ENCODE measurements around the gene BNIP3. TPM values are rescaled to one million over a fixed set of nuclear protein-coding genes. Genes with fewer than 3 reads are reported as not detected.

Gene BNIP3
- total RNA-seq, 4 donors from 2014 or later, result 17.1 to 122 (median 31.6) TPM

- intact Hi-C loops (cut with DNase I; ENCODE audit: low total_unique reads), result no loop called here
- DNase-seq, result no peak
- no peak for TF ChIP-seq CTCF (IDR thresholded peaks at IDR 0.05)
- no peak for TF ChIP-seq POLR2A (IDR thresholded peaks at IDR 0.05)
Measured at GRCh38 chr10:132019366-132019765, 37.6 kb upstream of the BNIP3 start.

DNA sequence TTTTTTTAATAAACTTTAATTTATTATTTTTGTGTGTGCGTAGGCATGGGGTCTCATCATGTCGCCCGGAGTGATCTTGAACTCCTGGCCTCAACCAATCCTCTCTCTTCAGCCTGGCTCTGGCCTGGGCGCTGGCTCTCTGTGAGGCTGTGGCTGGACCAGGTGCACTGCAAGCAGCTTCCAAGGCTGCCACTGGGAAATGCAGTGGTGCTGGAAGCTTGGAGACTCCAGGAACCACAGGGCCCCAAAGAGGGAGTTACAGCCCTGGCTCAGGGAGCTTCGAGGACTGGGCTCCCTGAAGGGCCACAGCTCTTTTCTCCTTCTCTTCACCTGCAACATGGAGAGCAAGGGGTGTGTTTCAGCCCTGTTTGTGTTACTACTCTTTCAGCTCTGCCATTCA, 36.7 kb upstream of the BNIP3 start:
- no peak for TF ChIP-seq POLR2A (IDR thresholded peaks at IDR 0.05)
- no peak for TF ChIP-seq CTCF (IDR thresholded peaks at IDR 0.05)
- no peaks in the 10 kb centered on the region for H3K9me3 ChIP-seq
- H3K4me3 ChIP-seq, result no peak overlapping the region
- H3K27me3 ChIP-seq, result no peaks in the 10 kb centered on the region
- H3K27ac ChIP-seq, result no peak overlapping the region
- DNase-seq, result no peak
- intact Hi-C loops (cut with DNase I; ENCODE audit: low total_unique reads), result no loop called here
- H3K36me3 ChIP-seq, result no peaks in the 10 kb centered on the region
- H3K4me1 ChIP-seq, result no peaks in the 10 kb centered on the region

More at GRCh38 chr10:132019366-132019765, 37.6 kb upstream of the BNIP3 start:
- H3K4me1 ChIP-seq, result no peaks in the 10 kb centered on the region
- no peaks in the 10 kb centered on the region for H3K9me3 ChIP-seq
- no peak overlapping the region for H3K4me3 ChIP-seq
- no peak overlapping the region for H3K27ac ChIP-seq
- H3K27me3 ChIP-seq, result no peaks in the 10 kb centered on the region
- H3K36me3 ChIP-seq, result no peaks in the 10 kb centered on the region

DNA sequence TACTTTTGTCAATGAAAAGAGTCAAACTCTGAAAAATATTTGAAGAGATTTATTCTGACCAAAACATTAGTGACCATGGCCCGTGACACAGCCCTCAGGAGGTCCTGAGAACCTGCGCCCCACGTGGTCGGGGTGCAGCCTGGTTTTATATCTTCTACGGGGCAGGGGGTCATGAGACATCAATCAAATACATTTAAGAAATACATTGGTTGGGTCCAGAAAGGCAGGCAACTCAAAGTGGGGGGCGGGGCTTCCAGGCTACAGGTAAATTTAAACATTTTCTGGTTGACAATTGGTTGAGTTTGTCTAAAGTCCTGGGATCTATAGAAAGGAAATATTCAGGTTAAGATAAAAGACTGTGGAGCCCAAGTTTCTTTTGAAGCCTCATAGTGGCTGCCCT, 34.8 kb upstream of the BNIP3 start:
- Histone ChIP-seq H3K36me3 (no peaks in the 10 kb centered on the region), H3K27me3 (no peaks in the 10 kb centered on the region), H3K4me3 (no peak overlapping the region), H3K27ac (no peak overlapping the region), H3K4me1 (no peaks in the 10 kb centered on the region), H3K9me3 (no peaks in the 10 kb centered on the region)
- intact Hi-C loops (cut with DNase I; ENCODE audit: low total_unique reads), result no loop called here
- DNase-seq, result no peak
- no peak for TF ChIP-seq POLR2A (IDR thresholded peaks at IDR 0.05)
- no peak for TF ChIP-seq CTCF (IDR thresholded peaks at IDR 0.05)

DNA sequence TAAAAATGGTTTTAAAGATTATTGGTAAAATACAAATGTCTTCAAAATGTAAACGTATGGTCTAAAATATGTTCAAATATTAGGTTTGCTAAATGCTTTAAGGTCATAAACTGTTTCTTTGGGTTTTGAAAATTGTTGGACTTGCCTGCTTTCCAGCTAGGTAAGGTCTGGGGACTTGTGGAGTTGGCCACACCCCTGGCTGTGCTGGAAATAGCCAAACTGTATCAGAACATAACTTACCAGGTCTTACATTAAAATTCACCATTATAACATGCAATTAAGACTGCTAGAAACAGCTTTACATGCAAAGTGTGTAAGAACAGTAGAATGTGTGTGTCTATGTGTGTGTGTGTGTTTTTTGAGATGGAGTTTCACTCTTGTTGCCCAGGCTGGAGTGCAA, 29.7 kb upstream of the BNIP3 start:
- H3K4me1 ChIP-seq, result no peaks in the 10 kb centered on the region

DNA sequence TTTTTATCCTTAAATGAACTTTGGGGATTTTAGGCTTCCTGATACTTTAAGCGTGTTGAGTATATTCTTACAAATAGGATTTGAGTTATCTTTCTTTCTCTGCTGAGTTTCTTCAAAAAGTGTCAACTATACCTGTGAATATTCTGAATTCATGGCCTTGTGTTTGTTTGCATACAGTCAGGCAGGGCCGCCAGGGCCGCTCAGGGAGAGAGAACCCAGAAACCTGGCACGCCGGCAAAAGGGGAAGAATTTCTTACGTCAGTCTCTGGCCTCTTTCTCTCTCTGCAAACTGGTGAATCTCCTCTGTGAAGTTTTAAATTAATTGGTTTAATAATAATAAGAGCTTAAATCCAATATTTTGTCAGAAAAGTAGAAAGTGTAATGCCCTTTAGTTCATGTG, 29.3 kb upstream of the BNIP3 start:
- no peaks in the 10 kb centered on the region for H3K9me3 ChIP-seq
- intact Hi-C loops (cut with DNase I; ENCODE audit: low total_unique reads), result no loop called here
- H3K27me3 ChIP-seq, result no peaks in the 10 kb centered on the region
- no peak overlapping the region for H3K27ac ChIP-seq
- TF ChIP-seq POLR2A (IDR thresholded peaks at IDR 0.05) (no peak), CTCF (IDR thresholded peaks at IDR 0.05) (no peak)
- no peak overlapping the region for H3K4me3 ChIP-seq
- no peaks in the 10 kb centered on the region for H3K36me3 ChIP-seq
- no peak for DNase-seq
- no peaks in the 10 kb centered on the region for H3K4me1 ChIP-seq

More for the DNA sequence above, 29.7 kb upstream of the BNIP3 start:
- Histone ChIP-seq H3K4me3 (no peak overlapping the region), H3K27ac (no peak overlapping the region), H3K9me3 (no peaks in the 10 kb centered on the region), H3K27me3 (no peaks in the 10 kb centered on the region), H3K36me3 (no peaks in the 10 kb centered on the region)
- intact Hi-C loops (cut with DNase I; ENCODE audit: low total_unique reads), result no loop called here
- TF ChIP-seq POLR2A (IDR thresholded peaks at IDR 0.05) (no peak), CTCF (IDR thresholded peaks at IDR 0.05) (no peak)
- no peak for DNase-seq

Measured in uterus (tissue), 4 donors.